GM23248 (cell line): ENCODE measurements around the gene HSPH1. TPM values are rescaled to one million over a fixed set of nuclear protein-coding genes. Genes with fewer than 3 reads are reported as not detected.
A peak's percentile ranks its signal among the peaks of the same experiment; 100 is the strongest.

Source experiments
- DNase-seq: peaks from one replicate; pipeline ENCODE4 v3.0.0-alpha.2; 2015
- H2AFZ ChIP-seq: fragments of 200-600 bp; sonication (generic); 2 replicates; pipeline ENCODE4 v1.6.1; 2016; ENCODE audit warnings: antibody characterized with exemption
- H3F3A ChIP-seq: fragments of 200-600 bp; sonication (generic); 2 replicates; pipeline ENCODE4 v1.6.1; 2016; ENCODE audit warnings: mild to moderate bottlenecking, antibody characterized with exemption, mixed run types; ENCODE audit not compliant: insufficient read depth
- H3K27ac ChIP-seq: fragments of 200-600 bp; sonication (generic); 2 replicates; pipeline ENCODE4 v1.5.1; 2016; ENCODE audit warnings: mild to moderate bottlenecking
- H3K27me3 ChIP-seq: fragments of 200-600 bp; sonication (generic); replicated peaks from 2 replicates; pipeline ENCODE4 v1.6.1; 2016; ENCODE audit warnings: mild to moderate bottlenecking; ENCODE audit not compliant: insufficient read depth
- H3K36me3 ChIP-seq: fragments of 200-600 bp; sonication (generic); 2 replicates; pipeline ENCODE4 v1.6.1; 2016; ENCODE audit warnings: low read depth, mild to moderate bottlenecking
- H3K4me1 ChIP-seq: fragments of 200-600 bp; sonication (generic); 2 replicates; pipeline ENCODE4 v1.6.1; 2016; ENCODE audit warnings: mild to moderate bottlenecking; ENCODE audit not compliant: insufficient read depth
- H3K4me2 ChIP-seq: fragments of 200-600 bp; sonication (generic); one replicate; pipeline ENCODE4 v1.6.1; 2016; ENCODE audit warnings: mild to moderate bottlenecking; ENCODE audit not compliant: unreplicated experiment
- H3K4me3 ChIP-seq: fragments of 200-600 bp; sonication (generic); 2 replicates; pipeline ENCODE4 v1.5.1; 2016; ENCODE audit warnings: mild to moderate bottlenecking
- H3K79me2 ChIP-seq: fragments of 200-600 bp; sonication (generic); 2 replicates; pipeline ENCODE4 v1.6.1; 2016; ENCODE audit warnings: mild to moderate bottlenecking; ENCODE audit not compliant: insufficient read depth
- H3K9ac ChIP-seq: fragments of 200-600 bp; sonication (generic); 2 replicates; pipeline ENCODE4 v1.6.1; 2016; ENCODE audit warnings: mild to moderate bottlenecking
- H3K9me2 ChIP-seq: fragments of 200-600 bp; sonication (generic); 2 replicates; pipeline ENCODE4 v1.6.1; 2016; ENCODE audit warnings: mixed run types, mild to moderate bottlenecking, moderate library complexity; ENCODE audit not compliant: insufficient read depth
- H3K9me3 ChIP-seq: fragments of 200-600 bp; sonication (generic); one replicate; pipeline ENCODE4 v1.6.1; 2017; ENCODE audit warnings: low read depth
- H4K20me1 ChIP-seq: fragments of 200-600 bp; sonication (generic); 2 replicates; pipeline ENCODE4 v1.6.0; 2016; ENCODE audit not compliant: insufficient read depth
- EZH2 ChIP-seq: fragments of 200-600 bp; sonication (generic); IDR thresholded peaks from 2 replicates; pipeline ENCODE4 v1.6.1; 2018; ENCODE audit warnings: antibody characterized with exemption, mild to moderate bottlenecking; ENCODE audit not compliant: insufficient read depth, poor library complexity, severe bottlenecking
- EZH2phosphoT487 ChIP-seq: fragments of 200-600 bp; sonication (generic); IDR thresholded peaks from 2 replicates; pipeline ENCODE4 v1.6.1; 2018; ENCODE audit warnings: antibody characterized with exemption, moderate library complexity, mild to moderate bottlenecking, low read depth; ENCODE audit not compliant: insufficient read depth
- WGBS, 2 experiments: methylation state at CpG; one replicate each; pipeline ENCODE4 v1.1.6; 2015 to 2017; ENCODE audit warnings: low lambda C conversion rate in 2 of 2, low coverage in 1 of 2; ENCODE audit errors: missing lambda C conversion rate in 2 of 2; 5-methylcytosine and 5-hydroxymethylcytosine counted together
- in situ Hi-C: fragments of 300-500 bp; cut with MboI; formaldehyde crosslinking; loops from 2 replicates; pipeline ENCODE4 v1.15.0; 2020
- polyA plus RNA-seq: library from polyadenylated mRNA; unstranded; fragments of >200 nt; fragmentation: Nextera tagmentation; extraction: Ambion mirVana; gene quantifications from 2 replicates; pipeline ENCODE4 v1.2.1, GENCODE V29; 2016
- total RNA-seq: library from RNA; depleted of rRNA; stranded (reverse); fragments of >200 nt; shearing (Covaris generic); gene quantifications from 2 replicates; pipeline ENCODE4 v1.2.3, GENCODE V29; 2014

The HSPH1 gene
- total and polyA plus RNA-seq, 2 experiments from 2014 or later, result 35.9 to 46.8 TPM

DNA sequence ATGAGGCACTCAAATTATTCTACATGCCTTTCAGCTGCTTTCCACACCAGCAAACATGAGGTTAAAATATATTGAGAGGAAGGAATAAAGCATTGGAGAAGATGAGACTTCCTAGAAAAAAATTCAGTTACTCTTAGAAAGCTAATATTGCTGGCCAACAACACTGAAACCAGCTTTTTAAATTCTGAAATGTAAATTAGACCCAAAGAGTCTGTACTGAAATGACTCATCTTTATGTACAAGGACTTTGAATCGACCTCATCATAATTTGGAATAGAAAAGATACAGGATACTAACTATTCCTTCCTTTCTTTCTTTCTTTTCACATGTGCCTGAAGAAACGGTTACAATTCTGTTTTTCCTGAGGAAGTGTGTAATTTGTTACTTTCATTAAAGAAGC is 6.5 kb upstream of the HSPH1 start:
- Histone ChIP-seq H3K9me3 (no peaks in the 10 kb centered on the region), H3K79me2 (no peaks in the 10 kb centered on the region), H3K4me3 (no peak overlapping the region), H4K20me1 (no peaks in the 10 kb centered on the region), H3F3A (peaks cover 1% of the 10 kb centered on the region), H3K4me2 (no peak overlapping the region), H3K4me1 (peaks cover 11% of the 10 kb centered on the region), H3K36me3 (no peaks in the 10 kb centered on the region), H2AFZ (no peak overlapping the region), H3K27ac (no peak overlapping the region), H3K27me3 (no peaks in the 10 kb centered on the region), H3K9ac (no peak overlapping the region), H3K9me2 (no peaks in the 10 kb centered on the region)
- WGBS, 2 experiments, result 43 to 51% methylated on average over 2 of the region's 2 CpGs
- TF ChIP-seq EZH2, result no peak
- no peak for TF ChIP-seq EZH2phosphoT487
- in situ Hi-C loops, result no loop called here
- no peak for DNase-seq

DNA sequence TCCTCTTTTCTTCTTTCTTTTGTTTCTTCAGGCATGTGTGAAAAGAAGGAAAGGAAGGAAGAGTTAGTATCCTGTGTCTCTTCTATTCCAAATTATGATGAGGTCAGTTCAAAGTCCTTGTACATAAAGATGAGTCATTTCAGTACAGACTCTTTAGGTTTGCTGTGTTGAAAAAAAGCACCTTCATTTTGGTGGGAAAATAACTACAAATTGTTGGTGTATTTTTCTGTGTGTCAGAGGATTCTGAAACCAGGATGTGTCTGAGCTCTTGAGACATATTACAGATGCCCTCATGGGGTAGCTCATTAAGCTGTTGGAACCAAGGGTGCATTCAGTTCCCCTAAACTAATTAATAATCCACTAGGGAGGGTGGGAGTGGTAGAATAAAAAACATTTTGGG is 5.8 kb upstream of the HSPH1 start:
- H3K9ac ChIP-seq, result no peak overlapping the region
- no peaks in the 10 kb centered on the region for H3K9me3 ChIP-seq
- H2AFZ ChIP-seq, result no peak overlapping the region
- no peak overlapping the region for H3K4me2 ChIP-seq
- no peak overlapping the region for H3K27ac ChIP-seq
- H3K27me3 ChIP-seq, result no peaks in the 10 kb centered on the region
- no peaks in the 10 kb centered on the region for H4K20me1 ChIP-seq
- H3F3A ChIP-seq, result peaks cover 8% of the 10 kb centered on the region
- in situ Hi-C loops, result no loop called here
- no peaks in the 10 kb centered on the region for H3K79me2 ChIP-seq
- no peaks in the 10 kb centered on the region for H3K36me3 ChIP-seq
- peaks cover 10% of the 10 kb centered on the region for H3K4me1 ChIP-seq
- no peak for DNase-seq
- no peaks in the 10 kb centered on the region for H3K9me2 ChIP-seq
- TF ChIP-seq EZH2phosphoT487 (no peak), EZH2 (no peak)
- H3K4me3 ChIP-seq, result no peak overlapping the region

DNA sequence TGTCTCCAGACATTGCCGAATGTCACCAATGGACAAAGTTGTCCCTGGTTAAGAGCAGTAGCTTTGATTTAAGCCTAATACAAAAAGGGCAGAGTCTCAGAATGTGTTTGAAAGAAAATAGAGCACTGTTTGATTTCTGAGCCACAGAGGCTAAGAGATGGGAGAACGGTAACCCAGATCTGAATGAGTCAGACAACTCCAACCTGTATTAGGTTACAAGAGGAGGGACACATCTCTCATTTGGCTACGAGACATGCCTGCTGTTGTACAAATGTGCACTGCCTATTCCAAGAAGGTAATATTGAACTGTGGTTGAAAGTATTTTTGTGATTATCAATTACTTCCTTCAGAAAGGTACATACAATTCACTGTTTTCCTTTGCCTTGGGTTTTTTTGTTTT is 4.9 kb upstream of the HSPH1 start:
- Histone ChIP-seq H3K79me2 (no peaks in the 10 kb centered on the region), H3K36me3 (no peaks in the 10 kb centered on the region), H3K4me1 (0 out of 2 replicates have a peak, but pooled peaks cover 4% of the 10 kb centered on the region), H3K27me3 (no peaks in the 10 kb centered on the region), H2AFZ (no peak overlapping the region), H3K27ac (no peak overlapping the region), H3F3A (peaks cover 9% of the 10 kb centered on the region), H3K9ac (no peak overlapping the region), H3K4me3 (no peak overlapping the region), H3K4me2 (no peak overlapping the region), H4K20me1 (no peaks in the 10 kb centered on the region), H3K9me2 (no peaks in the 10 kb centered on the region), H3K9me3 (no peaks in the 10 kb centered on the region)
- in situ Hi-C loops, result no loop called here
- WGBS, 2 experiments, result 79 to 80% methylated on average over 3 of the region's 3 CpGs
- TF ChIP-seq EZH2phosphoT487 (no peak), EZH2 (no peak)
- no peak for DNase-seq

DNA sequence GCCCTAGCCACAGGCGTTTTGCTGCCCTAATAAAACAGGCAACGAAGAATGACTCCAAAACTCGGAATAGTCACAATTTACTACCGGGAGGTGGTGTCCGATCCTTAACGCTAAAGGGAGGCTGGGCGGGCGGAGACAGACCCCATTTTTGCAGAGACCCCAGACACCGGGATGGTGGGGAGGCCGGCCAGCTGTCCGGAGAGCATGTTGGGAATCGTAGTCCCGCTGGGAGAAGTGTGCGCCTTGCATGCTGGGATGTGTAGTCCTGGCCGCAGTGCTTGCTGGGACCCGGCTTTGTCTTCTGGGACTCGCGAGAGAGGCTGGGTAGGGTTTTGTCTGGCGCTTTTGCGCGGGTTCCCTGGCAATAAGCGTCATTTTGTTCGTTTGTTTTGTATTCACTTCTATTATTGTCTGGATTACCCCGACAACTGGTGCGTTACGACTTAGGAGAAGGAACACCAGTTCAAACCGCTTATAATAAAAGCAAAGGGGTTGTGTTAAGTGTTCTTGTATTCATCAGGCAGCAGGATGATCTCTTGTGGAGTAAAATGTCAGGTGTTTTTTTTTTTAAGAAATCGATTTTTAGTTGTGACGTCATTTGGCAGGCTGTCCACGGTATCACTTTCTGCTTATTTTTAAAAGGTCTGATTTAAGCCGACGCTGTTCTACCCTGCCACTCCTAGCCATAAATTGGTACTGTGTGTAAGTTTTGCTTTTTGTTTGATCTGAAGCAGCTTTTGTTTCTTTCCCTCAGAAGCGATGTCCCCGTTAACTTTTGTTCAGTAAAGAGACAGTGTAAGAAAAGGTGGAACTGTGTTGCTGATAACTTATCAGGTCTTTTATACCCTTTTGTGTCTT is 676 bp upstream of the HSPH1 start:
- Histone ChIP-seq H3K36me3 (peaks cover 3% of the 10 kb centered on the region; the same call in 1 of the 2 replicates), H3K9ac (peak overlapping the region; percentile 91), H3K27ac (peak overlapping the region; percentile 90), H2AFZ (peak overlapping the region; percentile 95), H4K20me1 (peaks cover 5% of the 10 kb centered on the region; the same call in 1 of the 2 replicates), H3K9me2 (no peaks in the 10 kb centered on the region), H3K79me2 (peaks cover 34% of the 10 kb centered on the region), H3K4me3 (peak overlapping the region; percentile 97), H3K4me1 (peaks cover 21% of the 10 kb centered on the region), H3K9me3 (no peaks in the 10 kb centered on the region), H3F3A (peaks cover 27% of the 10 kb centered on the region), H3K27me3 (no peaks in the 10 kb centered on the region), H3K4me2 (peak overlapping the region; percentile 96)
- DNase-seq, result peak; percentile 99
- 1% methylated on average over 34 of the region's 34 CpGs for WGBS, 2 experiments
- no peak for TF ChIP-seq EZH2
- in situ Hi-C loops, result no loop called here
